Measurements from ENCODE around the gene DPP9.

Gene DPP9

DNA sequence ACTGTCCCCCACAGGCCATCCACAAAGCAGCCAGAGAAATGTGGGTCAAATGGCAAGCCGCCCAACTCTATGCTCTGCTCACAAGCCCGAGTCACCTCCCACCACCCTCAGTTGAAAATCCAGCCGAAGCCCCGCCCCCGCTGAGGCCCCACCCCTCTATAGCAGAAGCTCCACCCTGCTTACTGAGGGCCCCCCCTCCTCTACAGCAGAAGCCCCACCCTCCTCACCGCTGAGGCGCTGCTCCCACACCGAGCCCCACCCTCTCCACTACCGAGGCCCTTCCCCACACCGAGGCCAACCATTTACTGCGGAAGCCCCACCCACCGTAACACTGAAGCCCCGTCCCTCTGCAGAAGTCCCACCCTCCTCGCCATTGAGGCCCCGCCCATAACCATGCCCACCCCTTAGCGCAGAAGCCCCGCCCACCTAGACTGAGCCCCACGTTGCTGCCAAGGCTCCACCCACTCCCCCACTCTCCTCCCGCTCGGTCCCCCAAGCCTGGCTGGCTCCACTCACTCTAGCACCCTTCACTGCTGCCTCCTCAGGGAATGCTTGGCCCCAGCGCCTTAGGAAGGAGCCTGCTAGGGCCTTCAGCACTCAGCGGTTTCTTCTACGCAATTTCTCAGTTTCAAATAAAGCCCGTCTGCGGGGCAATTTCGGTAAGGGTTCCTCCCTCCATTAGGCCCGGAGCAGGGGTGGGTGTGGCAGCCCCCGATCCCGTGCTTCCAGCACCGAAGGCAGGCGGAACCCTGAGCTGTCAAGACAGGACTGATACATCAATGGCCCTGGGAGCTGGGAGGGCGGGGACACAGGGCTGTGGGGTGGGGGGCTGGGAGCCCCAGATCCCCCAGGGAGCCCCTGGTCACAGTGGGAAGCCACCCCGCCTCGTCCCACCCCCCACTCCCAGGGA, 44.5 kb downstream of the DPP9 start:
- no peak for DNase-seq (ENCODE audit: low read depth)
- no peak overlapping the region for H3K4me3 ChIP-seq (ENCODE audit: low read length)
- TF ChIP-seq, protein P1, sequence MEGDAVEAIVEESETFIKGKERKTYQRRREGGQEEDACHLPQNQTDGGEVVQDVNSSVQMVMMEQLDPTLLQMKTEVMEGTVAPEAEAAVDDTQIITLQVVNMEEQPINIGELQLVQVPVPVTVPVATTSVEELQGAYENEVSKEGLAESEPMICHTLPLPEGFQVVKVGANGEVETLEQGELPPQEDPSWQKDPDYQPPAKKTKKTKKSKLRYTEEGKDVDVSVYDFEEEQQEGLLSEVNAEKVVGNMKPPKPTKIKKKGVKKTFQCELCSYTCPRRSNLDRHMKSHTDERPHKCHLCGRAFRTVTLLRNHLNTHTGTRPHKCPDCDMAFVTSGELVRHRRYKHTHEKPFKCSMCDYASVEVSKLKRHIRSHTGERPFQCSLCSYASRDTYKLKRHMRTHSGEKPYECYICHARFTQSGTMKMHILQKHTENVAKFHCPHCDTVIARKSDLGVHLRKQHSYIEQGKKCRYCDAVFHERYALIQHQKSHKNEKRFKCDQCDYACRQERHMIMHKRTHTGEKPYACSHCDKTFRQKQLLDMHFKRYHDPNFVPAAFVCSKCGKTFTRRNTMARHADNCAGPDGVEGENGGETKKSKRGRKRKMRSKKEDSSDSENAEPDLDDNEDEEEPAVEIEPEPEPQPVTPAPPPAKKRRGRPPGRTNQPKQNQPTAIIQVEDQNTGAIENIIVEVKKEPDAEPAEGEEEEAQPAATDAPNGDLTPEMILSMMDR (conservative IDR thresholded peaks at IDR 0.05; ENCODE audit: low read length): no peak

DNA sequence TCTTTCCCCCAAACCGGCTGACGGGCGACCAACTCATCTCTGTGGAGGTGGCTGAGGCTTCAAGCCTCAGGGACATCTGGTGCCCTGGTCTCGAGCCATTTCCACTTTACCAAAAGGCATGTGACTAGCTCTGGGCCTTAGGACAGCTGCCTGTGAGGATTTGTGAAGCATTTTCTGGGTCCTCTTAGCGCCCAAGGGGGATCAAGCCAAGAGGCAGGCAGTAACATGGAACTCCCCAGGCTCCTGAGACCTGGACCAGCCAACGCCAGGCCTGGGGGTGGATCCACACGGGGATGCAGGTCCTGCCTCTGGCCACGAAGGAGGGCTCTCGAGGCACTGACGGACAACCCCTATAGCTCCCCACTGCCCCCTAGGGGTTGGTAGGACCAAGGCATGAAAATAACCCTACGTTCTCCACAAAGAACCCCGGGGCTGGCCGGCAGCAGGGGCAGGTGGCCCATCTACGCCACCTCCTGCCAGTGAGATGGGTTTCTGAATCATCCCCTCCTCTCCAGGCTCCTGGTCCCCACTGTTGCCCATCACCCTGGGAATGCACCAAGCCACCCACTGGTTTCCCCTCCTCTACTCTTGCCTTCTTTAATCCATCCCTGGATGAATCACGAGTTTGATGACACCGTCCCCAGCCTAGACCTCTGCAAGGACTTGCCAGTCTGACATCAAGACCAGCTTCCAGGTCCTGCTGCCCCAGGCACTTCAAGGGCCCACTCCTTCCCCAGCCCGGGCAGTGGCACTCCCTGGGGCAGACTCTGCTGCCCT, 46.5 kb downstream of the DPP9 start:
- H3K4me3 ChIP-seq (ENCODE audit: low read length): no peak overlapping the region
- TF ChIP-seq, protein P1 (conservative IDR thresholded peaks at IDR 0.05; ENCODE audit: low read length): peak; percentile 67
- peak; percentile 60 for DNase-seq (ENCODE audit: low read depth)

DNA sequence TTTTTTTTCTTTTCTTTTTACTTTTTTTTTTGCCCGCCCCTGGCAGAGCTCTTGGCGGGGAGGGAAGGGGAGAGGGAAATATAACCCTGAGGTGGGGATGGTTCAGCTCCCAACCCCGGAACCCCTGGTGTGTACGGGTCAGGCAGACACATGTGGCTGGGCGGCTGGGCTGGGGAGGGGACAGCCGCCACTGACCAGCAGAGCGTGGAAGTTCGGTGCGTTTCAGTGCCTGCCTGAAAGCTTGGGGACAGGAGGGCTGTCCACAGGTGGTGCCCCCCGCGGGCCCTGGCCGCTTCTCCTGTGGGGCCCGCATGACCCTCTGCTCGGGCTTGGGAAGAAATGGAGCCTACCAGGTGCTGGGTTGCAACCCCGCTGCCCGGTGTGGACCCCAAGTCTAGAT, 48.3 kb downstream of the DPP9 start:
- DNase-seq (ENCODE audit: low read depth): no peak
- no peak overlapping the region for H3K4me3 ChIP-seq (ENCODE audit: low read length)
- TF ChIP-seq, protein P1 (conservative IDR thresholded peaks at IDR 0.05; ENCODE audit: low read length): no peak

DNA sequence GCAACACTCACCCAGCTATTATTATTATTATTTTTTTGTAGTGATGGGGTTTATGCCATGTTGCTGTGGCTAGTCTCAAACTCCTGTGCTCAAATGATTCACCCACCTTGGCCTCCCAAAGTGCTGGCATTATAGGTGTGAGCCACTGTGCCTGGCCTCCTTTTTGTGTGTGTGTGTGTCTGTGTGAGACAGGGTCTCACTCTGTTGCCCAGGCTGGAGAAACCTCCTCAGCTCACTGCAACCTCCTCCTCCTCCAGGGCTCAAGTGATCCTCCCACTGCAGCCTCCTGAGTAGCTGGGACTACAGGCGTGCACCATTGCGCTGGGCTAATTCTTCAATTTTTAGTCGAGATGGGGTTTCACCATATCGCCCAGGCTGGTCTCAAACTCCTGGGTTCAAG, 49.9 kb downstream of the DPP9 start:
- TF ChIP-seq, protein P1 (conservative IDR thresholded peaks at IDR 0.05; ENCODE audit: low read length): no peak
- no peak for DNase-seq (ENCODE audit: low read depth)
- H3K4me3 ChIP-seq (ENCODE audit: low read length): no peak overlapping the region

DNA sequence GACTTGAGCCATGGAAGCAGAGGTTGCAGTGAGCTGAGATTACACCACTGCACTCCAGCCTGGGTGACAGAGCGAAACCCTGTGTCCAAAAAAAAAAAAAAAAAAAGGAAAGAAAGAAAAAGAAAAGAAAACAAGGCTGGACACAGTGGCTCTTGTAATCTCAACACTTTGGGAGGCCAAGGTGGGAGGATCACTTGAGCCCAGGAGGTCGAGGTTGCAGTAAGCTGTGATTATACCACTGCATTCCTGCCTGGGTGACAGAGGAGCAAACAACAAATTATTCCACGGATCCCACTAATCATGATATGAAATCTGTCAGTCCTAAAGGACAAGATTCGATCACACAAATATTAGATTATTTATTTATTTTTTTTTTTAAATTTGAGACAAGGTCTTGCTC, 50.4 kb downstream of the DPP9 start:
- no peak for DNase-seq (ENCODE audit: low read depth)
- TF ChIP-seq, protein P1 (conservative IDR thresholded peaks at IDR 0.05; ENCODE audit: low read length): no peak
- H3K4me3 ChIP-seq (ENCODE audit: low read length): no peak overlapping the region

DNA sequence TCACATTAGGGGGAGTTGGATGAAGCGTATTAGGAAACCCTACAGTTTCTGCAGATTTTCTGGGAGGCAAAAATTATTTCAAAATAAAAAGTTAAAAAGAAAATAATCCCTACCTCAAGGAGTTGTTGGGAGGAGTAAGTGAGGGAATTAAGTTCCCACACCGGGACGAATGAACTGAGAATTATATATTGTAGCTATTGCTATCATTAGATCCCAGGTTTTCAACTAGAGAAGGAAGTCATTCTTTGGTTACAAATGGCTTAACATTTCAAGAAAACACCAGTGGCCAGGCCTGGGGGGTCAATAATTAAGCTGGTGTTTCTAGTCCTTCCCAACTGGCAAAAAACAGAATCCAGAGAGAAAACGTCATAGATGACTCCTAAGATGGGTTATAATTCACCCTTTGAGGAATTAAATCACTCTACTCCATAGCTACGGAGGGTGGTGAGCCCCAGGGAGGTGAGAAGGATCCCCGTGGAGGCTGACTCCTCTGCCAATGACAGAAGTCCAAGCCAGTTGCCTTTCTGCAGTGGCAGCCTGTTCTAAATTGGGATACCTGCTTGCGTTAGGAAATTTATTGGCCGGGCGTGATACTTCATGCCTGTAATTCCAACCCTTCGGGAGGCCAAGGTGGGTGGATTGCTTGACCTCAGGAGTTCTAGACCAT, 52.3 kb downstream of the DPP9 start:
- no peak for DNase-seq (ENCODE audit: low read depth)
- H3K4me3 ChIP-seq (ENCODE audit: low read length): no peak overlapping the region
- TF ChIP-seq, protein P1 (conservative IDR thresholded peaks at IDR 0.05; ENCODE audit: low read length): no peak
